PC-9 (cell line): ENCODE results near the gene IGIP.

ENCODE experiments used
- EZH2 ChIP-seq: fragments of 200-600 bp; sonication (generic); IDR thresholded peaks from 2 replicates; pipeline ENCODE4 v1.8.0; 2017; ENCODE audit warnings: antibody characterized with exemption, low read depth
- TF ChIP-seq, protein P1 (sequence below): fragments of 200-600 bp; sonication (generic); conservative IDR thresholded peaks from 2 replicates; pipeline ENCODE4 v1.6.1; 2017; ENCODE audit warnings: mixed run types, antibody characterized with exemption, mild to moderate bottlenecking, moderate library complexity

DNA sequence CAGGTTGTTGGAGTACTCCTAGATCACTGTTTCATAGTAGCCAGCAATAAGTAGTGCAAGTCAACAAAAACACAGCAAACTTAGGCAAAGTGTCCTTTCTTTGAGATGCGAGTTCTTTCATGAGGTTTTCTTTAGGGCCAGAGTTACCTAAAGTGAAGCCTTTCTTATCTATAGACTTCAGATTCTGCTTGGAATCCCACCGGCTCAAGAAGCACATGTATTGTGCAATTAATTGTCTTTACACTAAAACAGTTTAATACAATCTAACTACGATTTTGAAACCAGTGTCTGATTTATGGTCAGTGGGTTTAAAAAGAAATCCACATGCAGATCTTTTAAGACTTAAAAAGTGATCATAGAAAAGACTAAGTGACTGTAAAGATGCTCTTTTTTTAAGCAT is 8.2 kb upstream of the IGIP start:
- TF ChIP-seq, protein P1, sequence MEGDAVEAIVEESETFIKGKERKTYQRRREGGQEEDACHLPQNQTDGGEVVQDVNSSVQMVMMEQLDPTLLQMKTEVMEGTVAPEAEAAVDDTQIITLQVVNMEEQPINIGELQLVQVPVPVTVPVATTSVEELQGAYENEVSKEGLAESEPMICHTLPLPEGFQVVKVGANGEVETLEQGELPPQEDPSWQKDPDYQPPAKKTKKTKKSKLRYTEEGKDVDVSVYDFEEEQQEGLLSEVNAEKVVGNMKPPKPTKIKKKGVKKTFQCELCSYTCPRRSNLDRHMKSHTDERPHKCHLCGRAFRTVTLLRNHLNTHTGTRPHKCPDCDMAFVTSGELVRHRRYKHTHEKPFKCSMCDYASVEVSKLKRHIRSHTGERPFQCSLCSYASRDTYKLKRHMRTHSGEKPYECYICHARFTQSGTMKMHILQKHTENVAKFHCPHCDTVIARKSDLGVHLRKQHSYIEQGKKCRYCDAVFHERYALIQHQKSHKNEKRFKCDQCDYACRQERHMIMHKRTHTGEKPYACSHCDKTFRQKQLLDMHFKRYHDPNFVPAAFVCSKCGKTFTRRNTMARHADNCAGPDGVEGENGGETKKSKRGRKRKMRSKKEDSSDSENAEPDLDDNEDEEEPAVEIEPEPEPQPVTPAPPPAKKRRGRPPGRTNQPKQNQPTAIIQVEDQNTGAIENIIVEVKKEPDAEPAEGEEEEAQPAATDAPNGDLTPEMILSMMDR: no peak
- TF ChIP-seq EZH2: no peak
